Left ventricle myocardium inferior (tissue), 1 donor: ENCODE results near the gene PCA3. TPM values are rescaled to one million over a fixed set of nuclear protein-coding genes. Genes with fewer than 3 reads are reported as not detected.

Experiments
- DNase-seq: peaks from one replicate; pipeline ENCODE4 v3.0.0-alpha.2; 2020
- H3K27ac ChIP-seq: fragments of 200-600 bp; replicated peaks from 2 replicates; pipeline ENCODE4 v1.8.0; 2021
- H3K27me3 ChIP-seq: fragments of 200-600 bp; 2 replicates; pipeline ENCODE4 v1.8.0; 2021; ENCODE audit warnings: low read depth
- H3K36me3 ChIP-seq: fragments of 200-600 bp; 2 replicates; pipeline ENCODE4 v1.8.0; 2021
- H3K4me1 ChIP-seq: fragments of 200-600 bp; 2 replicates; pipeline ENCODE4 v1.8.0; 2021
- H3K4me3 ChIP-seq: fragments of 200-600 bp; 2 replicates; pipeline ENCODE4 v1.8.0; 2021; ENCODE audit warnings: mild to moderate bottlenecking, moderate library complexity
- H3K9me3 ChIP-seq: fragments of 200-600 bp; replicated peaks from 2 replicates; pipeline ENCODE4 v1.8.0; 2021
- intact Hi-C: fragments of 100-400 bp; cut with micrococcal nuclease; formaldehyde crosslinking; loops from one replicate; pipeline ENCODE4 v1.11.0; 2022
- total RNA-seq: library from RNA; stranded (reverse); fragmentation: NEBNext Ultra II Directional; extraction: Animal tissue kit (Norgen Biotek cat#: 25700); gene quantifications from one replicate; pipeline ENCODE4 v1.2.1, GENCODE V29; 2021
- TF ChIP-seq, protein P1 (sequence below): fragments of 200-600 bp; IDR thresholded peaks from 2 replicates; pipeline ENCODE4 v1.8.0; 2021; ENCODE audit warnings: antibody characterized with exemption, mild to moderate bottlenecking, borderline replicate concordance
- donor health status: DM: no; HTN: yes; CAD: no; lungs with severe emphysema.

PCA3 gene
- total RNA-seq, 1 donor from 2014 or later: not detected

DNA sequence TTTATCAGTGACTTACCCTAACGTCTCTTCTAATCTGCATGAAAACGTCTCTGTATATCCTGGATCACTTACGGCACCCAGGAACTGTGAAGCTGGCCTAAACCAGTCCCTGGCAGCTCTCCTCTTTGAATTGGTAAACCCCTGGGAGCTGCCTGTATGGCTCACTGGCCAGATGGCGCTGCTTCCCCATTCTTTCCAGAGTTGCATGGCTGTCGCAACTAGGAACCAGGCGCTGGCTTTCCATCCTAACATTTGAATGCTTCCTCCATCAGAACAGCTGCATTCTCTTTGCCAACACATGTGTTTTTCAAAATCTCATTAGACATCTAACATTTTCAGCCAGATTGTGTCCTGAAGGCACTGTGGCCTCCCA lies 8.0 kb upstream of the PCA3 start:
- Histone ChIP-seq H3K27me3 (peaks cover 18% of the 10 kb centered on the region), H3K4me3 (no peak overlapping the region), H3K27ac (no peak overlapping the region), H3K36me3 (no peaks in the 10 kb centered on the region), H3K4me1 (no peaks in the 10 kb centered on the region), H3K9me3 (no peaks in the 10 kb centered on the region)
- TF ChIP-seq, protein P1, sequence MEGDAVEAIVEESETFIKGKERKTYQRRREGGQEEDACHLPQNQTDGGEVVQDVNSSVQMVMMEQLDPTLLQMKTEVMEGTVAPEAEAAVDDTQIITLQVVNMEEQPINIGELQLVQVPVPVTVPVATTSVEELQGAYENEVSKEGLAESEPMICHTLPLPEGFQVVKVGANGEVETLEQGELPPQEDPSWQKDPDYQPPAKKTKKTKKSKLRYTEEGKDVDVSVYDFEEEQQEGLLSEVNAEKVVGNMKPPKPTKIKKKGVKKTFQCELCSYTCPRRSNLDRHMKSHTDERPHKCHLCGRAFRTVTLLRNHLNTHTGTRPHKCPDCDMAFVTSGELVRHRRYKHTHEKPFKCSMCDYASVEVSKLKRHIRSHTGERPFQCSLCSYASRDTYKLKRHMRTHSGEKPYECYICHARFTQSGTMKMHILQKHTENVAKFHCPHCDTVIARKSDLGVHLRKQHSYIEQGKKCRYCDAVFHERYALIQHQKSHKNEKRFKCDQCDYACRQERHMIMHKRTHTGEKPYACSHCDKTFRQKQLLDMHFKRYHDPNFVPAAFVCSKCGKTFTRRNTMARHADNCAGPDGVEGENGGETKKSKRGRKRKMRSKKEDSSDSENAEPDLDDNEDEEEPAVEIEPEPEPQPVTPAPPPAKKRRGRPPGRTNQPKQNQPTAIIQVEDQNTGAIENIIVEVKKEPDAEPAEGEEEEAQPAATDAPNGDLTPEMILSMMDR: no peak
- DNase-seq: no peak
- intact Hi-C loops: no loop called here

DNA sequence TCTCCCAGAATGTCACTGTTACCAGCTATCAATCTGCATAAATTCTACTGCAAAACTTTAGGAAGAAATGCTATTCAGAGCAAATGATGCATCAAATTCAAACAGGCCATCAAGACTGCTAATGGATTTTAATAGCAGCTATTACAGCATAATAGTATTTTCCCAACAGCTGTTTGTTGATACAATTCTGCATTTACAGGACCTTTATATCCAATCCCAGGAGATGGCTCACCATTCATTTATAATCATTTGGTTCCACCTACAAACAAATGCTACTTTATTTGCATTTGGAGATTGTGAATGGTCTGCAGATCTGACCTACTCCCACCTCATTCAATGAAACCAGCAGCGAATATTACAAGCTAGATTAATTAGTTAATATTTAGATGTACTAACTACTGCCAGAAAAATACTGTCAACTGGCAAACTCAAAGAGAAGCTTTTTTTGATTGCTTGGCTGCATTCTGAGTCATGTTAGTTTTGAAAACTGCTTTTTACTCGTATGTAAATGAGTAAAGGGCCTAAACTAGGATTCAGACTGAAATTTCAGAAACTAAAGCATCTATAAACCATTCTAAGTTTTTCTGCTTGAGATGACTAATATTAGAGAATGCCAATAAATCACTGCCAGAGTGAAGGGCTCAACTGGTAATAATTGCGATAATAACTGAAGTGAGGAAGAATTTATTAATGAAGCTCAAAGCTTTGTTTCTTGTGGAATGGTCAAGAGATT lies 7.1 kb upstream of the PCA3 start:
- TF ChIP-seq, protein P1: no peak
- intact Hi-C loops: no loop called here
- DNase-seq: no peak
- Histone ChIP-seq H3K4me3 (no peak overlapping the region), H3K9me3 (no peaks in the 10 kb centered on the region), H3K36me3 (no peaks in the 10 kb centered on the region), H3K27ac (no peak overlapping the region), H3K27me3 (peaks cover 18% of the 10 kb centered on the region), H3K4me1 (no peaks in the 10 kb centered on the region)

DNA sequence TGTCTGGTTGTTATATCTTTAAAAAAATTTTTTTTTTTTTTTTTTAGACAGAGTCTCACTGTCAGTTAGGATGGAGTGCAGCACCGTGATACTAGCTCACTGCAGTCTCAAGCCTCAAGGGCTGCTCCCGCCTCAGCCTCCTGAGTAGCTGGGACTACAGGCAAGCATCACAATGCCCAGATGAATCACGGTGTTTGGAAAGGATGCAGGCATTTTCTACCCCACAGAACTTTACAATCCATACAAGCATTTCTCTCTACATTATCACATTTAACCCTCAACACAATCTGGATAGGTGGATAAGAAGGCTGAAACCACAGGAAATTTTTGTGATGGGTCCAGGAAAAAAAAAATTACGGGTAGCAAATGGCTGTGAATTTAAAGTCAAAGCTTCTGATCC lies 5.8 kb upstream of the PCA3 start:
- no peak for DNase-seq
- peaks cover 18% of the 10 kb centered on the region for H3K27me3 ChIP-seq
- intact Hi-C loops: no loop called here
- H3K9me3 ChIP-seq: no peaks in the 10 kb centered on the region
- no peak overlapping the region for H3K4me3 ChIP-seq
- no peaks in the 10 kb centered on the region for H3K4me1 ChIP-seq
- TF ChIP-seq, protein P1: no peak
- H3K27ac ChIP-seq: no peak overlapping the region
- H3K36me3 ChIP-seq: no peaks in the 10 kb centered on the region

DNA sequence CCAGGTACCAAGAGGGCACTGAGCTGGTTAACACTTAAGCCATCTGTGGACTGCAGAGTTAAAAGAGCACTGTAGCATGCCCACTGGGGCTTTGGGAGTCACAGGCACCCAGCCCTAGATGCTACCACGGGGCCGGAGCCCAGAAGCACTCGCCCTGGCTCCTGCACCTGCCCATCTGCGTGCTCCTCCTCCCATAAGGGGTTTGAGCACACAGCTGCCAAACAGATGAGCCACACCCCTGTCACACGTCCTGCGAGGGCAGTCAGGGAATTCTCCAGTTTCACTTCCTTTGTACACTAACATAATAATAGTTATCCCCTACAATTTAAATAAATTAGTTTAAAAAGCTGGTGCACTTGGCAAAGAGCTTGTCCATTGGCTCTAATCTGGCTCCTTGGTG lies 4.5 kb upstream of the PCA3 start:
- H3K4me3 ChIP-seq: no peak overlapping the region
- TF ChIP-seq, protein P1: no peak
- intact Hi-C loops: no loop called here
- H3K27ac ChIP-seq: no peak overlapping the region
- H3K4me1 ChIP-seq: no peaks in the 10 kb centered on the region
- H3K36me3 ChIP-seq: no peaks in the 10 kb centered on the region
- no peak for DNase-seq
- peaks cover 18% of the 10 kb centered on the region for H3K27me3 ChIP-seq
- no peaks in the 10 kb centered on the region for H3K9me3 ChIP-seq

DNA sequence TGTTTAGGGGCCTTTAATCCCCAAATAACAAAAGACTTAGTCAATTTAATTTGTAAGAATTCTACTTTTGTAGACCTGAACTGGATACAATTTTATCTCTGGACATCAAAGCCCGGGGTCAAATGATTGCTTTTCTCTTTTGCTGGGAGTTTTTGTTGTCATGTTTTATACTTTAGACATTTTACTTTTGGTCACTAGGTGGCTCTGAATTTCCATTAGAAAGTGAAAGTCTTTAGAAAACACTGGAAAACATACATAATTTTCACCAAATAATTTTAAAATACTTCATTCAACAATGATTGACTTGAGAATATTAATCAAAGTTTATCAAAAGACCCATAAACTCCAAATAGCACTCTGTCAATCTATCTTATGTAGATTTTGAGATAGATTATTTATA lies 2.8 kb upstream of the PCA3 start:
- Histone ChIP-seq H3K27me3 (peaks cover 18% of the 10 kb centered on the region), H3K9me3 (no peaks in the 10 kb centered on the region), H3K4me1 (no peaks in the 10 kb centered on the region), H3K36me3 (no peaks in the 10 kb centered on the region), H3K27ac (no peak overlapping the region), H3K4me3 (no peak overlapping the region)
- no peak for DNase-seq
- intact Hi-C loops: no loop called here
- TF ChIP-seq, protein P1: peak; percentile 13
